Esophagus mucosa (tissue), 1 donor: Measurements from ENCODE around the gene TBX10. TPM values are rescaled to one million over a fixed set of nuclear protein-coding genes. Genes with fewer than 3 reads are reported as not detected.
"Not testable (repeated sequence)": the region's sequence is repeated elsewhere in the genome, so short reads cannot be mapped to it uniquely, and the experiment has no call there.

ENCODE experiments used
- ATAC-seq: fragments of 200-7000 bp; cut with Tn5 transposase; one replicate; pipeline ENCODE4 v1.9.1; 2020
- total RNA-seq: library from RNA; stranded (reverse); gene quantifications from one replicate; pipeline ENCODE4 v1.2.4, GENCODE V29; 2023
- donor health status: DM: yes; HTN: yes; CAD: no.

Gene TBX10
- total RNA-seq, 1 donor from 2014 or later: not detected

DNA sequence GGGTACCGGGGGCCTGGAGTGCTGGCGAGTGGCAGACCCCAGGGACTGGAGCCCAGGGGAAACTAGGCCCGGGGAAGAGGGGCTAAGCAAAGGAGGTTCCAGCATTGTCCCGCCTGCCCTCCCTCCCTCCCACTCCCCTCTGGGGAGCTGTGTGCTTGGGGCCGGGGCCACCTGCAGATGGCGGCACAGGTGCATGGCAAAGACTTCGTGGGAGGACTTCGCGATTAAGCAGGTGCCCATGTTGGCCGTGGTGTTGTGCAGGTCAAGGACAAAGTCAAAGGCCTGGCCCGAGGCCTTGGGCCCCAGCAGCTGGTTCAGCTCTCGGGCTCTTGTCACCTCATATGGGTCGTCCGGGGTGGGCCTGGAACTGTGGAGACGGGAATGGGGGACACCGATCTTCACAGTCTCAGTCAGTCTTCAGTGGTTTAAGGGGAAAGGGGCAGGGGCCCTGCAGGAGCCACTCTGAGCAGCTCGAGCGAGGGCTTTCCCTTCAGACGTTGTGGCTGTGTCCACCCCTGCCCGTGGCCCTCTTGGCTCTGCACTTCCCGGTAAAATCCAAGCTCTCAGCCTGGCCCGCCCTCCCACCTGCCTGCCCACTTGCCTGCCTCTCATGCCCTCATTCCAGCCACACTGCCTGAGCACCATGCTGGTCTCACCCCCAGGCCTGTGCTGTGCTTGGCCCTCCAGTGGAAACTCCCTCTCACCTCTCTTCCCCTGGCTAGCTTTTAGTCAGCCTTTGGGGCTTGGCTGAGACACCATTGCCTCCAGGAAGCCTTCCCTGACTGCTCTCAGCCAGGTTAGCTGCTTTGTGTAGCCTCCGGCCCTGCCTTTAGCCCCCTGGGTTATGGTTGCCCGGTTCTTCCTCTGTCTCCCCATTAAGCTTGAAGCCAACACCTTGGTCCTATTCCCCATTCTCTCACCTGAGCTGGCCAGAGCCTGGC, 6.2 kb upstream of the TBX10 start:
- ATAC-seq: no peak

DNA sequence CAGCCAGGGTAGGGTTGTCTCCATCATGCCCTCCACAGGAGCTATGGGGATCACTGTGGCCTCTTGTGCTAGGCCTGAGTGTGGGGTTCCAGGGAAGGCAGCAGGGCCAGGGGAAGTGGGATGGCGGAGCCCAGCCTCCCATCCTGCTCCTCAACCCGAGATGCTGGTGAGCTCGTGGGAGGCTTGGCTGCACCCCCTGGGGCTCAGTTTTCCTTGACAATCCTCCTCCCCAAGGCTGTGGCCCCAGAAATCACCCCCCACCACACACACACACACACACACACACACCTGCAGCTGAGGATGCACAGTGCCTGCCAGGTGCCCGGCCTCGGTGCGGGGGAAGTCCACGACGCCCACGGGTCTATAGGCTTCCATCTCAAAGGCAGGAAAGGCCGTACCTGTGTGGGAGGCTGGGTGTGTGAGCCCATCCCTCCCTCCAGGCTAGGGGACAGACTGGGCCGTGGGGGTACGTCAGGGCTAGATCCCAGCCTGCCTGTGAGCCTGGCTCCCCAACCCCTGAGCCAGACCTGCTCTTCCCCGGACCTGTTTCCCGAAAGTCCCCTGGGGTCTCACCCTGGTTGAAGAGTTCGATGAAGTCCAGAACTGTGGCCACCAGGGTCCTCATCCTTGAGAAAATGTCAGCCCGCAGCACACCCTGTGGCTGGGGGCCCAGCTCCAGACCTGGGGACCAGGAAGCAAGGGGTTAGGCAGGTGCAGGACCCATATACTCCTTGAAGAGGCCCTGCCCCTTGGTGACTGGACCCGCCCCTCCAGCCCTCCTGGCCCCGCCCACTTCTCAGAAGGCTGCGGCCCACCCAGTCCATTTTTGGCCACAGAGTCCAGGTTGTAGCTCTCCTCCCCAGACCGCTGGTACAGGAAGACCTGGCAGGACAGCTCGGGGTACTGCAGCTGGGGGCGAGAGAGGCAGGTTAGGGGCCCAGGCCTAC, 5.2 kb upstream of the TBX10 start:
- ATAC-seq: no peak

DNA sequence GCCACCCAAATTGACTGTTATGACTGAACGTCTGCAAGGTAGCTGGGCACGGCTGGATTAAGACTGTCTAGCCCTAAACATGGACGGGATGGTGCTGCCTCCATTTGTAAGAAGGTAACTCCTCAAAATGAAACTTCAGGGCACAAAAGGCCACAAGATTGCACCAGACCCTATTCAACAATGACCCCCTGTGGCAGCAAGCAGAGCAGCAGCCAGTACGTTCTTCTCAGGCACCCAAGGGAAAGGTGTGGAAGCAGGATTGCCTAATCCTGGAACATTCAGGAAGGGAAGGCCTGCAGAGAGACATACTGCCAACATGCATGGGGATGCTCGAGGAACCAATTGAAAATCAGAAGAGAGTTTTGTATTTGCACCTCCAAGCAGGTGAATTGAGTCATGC, 4.5 kb upstream of the TBX10 start:
- no peak for ATAC-seq

DNA sequence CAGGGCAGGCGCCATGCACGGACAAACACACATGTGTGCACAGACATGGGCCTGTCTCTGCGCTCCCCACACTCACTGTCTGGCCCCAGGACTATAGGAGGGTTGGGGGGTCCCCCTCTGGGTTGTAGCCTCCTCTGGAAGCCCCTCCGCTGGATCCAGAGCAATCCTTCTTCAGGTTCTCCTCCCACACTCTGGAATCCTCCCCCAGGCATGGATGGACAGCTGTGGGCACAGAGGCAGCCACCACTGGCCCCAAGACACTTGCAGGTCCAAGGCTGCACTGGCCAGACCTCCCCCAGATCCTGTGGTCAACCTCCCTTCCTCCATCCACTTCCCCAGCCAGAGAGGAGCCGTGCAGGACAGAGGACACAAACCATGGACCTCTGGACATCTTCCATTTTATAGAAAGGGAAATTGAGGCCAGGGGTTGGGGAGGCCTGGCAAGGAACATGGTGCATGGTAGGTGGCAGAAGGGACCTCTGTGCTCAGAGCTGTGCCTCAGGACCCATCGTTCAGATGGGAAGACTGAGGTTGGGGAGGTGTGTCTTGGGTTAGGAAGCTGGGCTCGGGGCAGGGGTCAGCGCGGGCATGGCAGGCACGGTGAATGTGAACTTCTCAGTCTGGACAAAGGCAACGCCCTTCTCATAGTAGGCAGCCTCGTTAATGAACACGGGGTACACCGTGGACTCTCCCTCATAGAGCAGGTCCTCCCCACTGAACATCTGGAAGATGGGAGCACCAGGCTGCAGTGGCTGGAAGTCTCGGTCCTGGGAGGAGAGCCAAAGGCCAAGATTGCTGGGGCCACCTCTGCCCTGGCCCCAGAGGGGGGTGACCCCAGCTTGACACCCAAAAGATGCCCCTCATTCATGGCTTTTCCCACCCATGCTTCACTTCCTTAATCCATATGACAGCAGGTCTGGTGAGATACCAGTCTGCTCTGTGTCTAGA, 2.9 kb upstream of the TBX10 start:
- no peak for ATAC-seq

DNA sequence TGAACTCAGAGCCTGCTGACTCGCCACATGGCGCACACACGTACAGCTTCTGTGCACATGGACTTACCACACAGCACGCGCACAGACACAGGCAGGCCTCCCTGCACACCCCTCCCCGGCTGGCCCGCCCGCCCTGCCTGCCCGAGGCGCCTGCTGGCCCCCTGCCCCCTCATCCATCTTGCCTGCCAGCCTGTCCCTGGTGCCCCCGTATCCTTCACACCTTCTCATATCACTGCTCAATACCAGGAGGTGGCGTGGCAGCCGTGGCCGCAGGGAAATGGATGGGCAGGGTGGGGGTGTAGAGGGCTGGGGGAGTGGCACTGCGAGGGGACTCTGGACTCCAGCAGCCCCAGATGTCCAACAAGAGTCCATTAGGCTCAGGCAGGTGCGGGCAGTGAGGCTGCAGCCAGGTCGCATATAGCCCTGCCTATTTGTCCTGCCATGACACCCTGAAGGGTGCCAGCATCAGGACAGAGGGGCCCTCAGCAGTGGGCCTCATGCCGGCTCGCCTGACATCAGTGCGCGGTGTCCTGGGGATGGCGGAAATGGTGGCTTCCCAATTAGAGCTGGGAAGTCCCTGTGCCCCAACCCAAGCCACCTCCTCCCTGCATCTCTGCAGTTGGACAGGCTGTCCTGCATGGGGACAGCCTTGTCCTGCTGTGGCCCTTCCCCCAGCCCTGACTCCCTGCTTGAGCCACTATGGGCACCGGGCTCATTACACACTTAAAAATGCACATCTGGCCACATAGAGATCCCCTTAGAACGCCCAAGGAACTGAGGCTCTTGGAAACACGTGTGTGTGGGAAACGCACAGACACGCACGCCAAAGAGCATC, 2.0 kb upstream of the TBX10 start:
- no peak for ATAC-seq

DNA sequence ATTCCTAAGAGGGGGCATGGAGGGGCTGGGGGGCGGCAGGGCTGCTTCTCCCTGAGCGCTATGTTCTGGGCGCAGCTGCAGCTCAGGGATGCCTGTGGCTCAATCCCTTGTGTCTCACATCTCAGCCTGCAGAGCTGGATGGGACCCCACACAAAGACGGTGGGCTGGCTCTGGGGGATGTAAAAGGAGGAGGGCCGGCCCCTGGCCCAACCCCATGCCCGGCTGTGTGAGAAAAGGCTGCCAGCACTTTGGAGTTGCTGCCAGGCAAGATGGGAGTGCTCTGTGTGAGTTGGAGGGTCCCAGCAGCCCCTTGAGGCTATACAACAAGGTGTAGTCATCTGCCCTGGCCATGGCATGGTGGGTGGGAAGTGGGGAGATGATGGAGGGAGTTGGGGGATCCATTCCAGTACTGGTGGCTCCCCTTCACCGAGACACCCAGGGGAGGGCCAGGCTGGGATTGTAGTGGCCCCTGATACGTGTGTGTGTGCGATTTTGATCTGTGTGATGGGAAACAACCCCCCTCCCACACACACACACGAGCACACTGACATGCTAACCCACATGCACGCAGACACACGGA, 1.3 kb upstream of the TBX10 start:
- no peak for ATAC-seq

DNA sequence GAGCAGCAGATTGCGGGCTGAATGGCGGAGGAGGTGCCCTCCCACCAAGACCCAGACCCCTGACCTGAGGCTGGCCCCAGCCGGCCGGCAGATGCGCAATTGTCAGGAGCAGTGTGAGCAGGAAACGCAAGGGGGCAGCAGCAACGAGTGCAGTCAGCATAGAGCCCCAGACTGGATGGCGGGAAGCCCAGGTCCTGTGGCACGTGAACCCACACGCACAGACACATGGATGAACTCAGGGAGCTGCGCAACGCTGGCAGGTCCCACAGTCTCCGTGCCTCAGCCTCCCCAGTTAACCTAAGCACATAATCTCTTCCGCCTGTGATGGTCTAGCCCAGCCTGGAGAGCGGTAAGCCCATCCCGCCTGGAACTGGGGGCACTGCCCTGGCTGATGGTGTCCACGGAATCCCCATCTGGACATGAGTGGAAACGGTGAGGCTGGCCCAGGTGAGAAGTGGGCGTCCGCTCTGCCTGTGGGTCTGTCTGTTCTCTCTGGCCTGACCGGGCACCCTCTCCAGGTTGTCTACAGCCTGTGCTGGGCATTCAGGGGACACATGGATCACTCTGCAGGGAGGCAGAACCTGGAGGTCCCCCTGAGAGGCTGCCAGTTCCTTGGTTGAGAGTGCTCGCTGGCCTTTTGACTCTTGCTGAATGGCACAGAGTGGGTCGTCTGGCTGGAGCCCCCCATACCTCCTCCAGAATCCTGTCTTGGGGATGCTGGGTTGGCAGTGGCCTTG, 626 bp upstream of the TBX10 start:
- ATAC-seq: peak; percentile 72

DNA sequence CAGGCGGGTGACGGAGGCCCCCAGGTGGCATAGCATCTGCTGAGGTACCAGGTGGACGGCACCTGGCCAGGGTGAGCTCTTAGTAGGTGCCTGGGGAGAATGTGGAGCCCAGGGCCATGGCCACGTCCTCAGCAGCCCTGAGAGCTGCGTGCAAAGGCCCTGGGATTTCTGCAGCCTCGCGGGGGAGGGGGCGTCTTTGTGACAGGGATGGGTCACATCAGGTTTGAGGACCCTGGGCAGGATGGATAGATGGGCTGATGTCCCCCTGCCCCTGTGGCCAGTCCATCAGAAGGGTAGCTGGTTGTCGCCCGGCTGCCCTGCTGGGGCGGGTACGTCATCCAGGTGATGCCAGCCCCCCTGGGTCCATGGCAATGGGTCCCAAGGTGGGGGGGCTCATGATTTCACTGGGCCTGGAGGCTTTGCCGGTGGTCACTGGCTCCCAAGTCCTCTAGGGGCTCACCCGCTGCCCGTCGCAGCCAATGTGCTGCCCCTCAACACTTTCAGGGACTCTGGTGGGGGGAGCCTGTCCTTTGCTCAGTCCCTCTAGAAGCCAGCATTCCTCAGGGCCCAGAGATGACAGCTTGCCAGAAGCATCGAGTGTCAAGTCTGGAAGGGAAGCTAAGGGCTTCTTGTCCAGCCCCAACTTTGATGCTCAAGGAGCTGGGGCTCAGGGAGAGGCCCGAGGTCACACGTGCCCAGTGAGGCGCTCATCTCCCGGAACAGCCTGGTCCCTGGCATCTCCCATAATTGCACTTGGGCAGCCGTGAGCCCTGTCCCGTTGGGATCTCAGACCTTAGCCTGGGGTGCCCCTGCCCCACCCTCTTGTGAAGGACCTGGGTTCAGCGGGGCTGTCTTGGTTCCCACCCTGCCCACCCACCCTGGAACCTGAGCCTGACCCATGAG, 777 bp downstream of the TBX10 start:
- no peak for ATAC-seq

DNA sequence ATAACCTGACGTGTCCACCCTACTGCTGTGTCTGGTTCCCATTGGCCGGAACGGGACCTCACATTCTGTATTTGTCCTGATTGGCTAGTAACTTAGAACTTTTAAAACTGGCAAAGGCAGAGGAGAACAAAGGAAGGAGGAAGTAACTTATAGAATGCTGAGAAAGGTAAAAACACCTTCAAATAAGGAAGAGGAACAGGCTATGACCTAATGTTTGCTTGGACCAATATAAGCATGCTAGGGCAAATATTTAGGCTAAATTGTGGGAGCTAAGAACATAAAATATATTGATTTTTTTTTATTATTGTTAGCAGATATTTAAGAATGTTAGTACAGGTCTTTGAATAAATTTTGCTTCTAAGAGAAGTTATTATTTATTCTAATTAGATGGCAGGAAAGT, 2.1 kb downstream of the TBX10 start:
- ATAC-seq: not testable (repeated sequence)

DNA sequence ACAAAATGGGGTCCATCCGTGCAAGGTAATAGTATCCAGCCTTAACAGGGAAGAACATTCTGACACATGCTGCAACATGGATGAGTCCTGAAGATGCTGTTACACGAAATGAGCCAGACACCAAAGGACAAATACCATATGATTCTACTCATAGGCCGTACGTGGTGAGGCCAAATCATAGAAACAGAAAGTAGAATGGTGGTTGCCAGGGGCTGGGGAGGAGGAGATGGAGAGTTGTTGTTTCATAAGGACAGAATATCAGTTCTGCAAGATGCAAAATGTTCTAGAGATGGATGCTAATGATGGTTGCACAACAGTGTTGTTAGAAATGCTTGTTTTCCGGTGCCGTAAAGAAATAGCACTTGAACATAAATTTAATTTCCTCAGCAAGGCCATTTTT, 2.6 kb downstream of the TBX10 start:
- ATAC-seq: no peak

DNA sequence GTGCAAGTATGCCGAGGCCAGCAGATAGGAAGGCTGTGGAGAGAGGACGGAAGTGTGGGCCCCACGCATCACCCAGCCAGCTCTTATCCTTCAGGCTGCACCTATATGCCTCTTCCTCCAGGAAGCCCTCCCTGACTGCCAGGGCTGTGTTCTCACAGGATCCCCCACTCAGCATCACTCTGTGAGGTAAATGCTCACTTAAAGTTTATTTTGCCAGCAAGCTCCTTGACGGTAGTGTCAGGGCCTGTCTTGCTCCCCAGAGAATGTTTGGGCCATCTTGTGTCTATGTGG, 4.4 kb downstream of the TBX10 start:
- ATAC-seq: no peak

DNA sequence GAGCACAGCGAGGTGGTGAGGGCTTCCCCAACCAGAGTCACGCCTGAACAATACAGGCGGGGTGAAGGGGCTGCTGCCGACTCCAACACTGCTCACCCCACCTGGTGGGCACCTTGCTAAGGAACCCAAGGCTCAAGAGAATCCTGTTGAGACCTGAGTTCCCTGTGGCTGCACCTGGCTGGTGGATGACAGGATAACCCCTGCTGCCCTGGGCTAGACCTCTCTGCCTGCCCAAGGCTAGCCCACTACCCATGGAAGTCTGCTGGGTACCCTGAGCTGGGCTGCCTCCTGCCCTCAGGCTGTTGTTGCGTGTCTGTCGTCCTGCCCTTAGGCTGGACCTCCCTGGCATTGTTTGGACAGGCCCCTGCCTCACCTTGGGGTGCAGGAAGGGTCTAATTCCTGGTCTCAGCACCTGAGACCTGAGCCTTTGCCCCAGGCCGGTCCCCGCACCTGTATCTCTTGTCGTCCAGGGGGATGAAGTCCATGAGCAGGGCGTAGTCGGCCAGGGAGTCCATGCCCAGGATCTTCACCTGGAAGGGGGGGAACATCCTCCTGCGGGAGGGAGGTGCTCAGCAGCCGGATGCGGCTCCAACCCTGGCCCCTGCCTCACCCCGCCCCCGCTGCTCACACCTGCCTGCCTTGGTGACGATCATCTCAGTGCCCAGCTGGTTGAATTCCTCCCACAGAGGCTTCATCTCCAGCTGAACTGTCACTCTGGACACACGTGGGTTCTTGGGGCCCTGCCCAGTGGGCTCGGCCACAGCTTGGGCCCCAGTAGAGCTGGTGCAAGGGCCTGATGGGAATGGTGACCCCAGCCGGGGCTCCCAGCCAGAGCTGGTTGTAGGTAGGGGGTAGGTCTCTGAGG, 5.0 kb downstream of the TBX10 start:
- no peak for ATAC-seq

DNA sequence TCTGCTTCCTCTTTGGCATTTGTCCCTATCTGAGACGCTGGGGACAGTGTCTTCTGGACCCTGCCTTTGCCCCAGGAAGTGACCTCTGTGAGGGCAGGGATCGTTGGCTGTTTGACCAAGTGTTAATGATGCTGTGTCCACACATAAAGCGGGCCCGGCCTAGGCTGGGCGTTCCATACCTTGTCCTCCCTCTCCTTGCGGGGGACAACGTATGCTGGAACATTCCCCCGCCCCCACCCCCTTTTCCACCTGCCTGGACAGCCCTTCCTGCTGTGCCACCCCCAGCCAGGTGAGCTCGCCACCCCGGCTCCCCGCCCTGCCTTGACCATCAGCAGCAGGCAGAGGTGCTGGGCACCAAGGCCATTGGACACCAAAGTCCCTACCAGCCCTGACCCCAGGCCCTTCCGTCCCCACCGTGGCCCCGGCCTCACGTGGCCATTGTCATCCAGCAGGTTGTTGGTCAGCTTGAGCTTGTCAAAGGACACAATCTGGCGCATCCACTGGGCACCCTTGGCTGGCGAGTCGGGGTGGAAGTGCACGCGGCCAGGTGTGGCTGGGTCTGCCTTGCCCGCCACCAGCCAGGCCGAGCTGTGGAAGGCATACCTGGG, 5.7 kb downstream of the TBX10 start:
- no peak for ATAC-seq

DNA sequence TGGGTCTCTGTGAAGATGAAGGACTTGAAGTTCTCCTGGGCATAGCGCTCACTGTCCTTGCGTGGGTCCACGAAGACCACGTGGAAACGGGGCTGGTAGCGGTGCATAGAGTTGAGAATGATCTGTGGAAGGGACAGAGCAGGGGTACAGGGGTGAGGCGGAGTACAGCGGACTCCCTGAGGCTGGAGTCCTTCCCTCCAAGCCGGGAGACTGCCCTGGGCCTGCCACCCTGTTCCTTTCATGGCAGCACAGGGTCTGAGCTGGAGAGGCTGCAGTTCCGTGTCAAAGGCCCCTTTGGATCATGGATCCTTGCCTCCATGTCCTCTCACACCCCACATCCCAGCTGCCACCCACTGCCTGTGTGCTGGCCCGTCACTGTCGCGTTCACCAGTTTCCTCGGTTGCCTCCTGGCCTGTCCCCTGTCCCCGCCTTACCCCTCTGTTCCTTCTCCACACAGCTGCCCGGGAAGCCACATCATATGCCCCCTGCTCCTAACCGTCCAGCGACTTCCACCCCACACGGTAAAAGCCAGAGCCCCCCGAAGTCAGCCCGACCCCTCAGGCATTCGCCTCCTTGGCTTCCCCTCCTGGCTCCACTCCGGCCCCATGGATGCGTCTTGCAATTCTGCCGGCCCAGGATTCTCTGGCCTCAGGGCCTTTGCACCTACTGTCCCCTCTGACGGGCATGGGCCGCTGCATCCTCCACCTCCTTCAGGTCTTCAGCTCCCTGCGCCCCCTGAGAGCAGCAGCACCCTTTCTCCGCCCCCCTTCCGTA, 6.4 kb downstream of the TBX10 start:
- no peak for ATAC-seq

DNA sequence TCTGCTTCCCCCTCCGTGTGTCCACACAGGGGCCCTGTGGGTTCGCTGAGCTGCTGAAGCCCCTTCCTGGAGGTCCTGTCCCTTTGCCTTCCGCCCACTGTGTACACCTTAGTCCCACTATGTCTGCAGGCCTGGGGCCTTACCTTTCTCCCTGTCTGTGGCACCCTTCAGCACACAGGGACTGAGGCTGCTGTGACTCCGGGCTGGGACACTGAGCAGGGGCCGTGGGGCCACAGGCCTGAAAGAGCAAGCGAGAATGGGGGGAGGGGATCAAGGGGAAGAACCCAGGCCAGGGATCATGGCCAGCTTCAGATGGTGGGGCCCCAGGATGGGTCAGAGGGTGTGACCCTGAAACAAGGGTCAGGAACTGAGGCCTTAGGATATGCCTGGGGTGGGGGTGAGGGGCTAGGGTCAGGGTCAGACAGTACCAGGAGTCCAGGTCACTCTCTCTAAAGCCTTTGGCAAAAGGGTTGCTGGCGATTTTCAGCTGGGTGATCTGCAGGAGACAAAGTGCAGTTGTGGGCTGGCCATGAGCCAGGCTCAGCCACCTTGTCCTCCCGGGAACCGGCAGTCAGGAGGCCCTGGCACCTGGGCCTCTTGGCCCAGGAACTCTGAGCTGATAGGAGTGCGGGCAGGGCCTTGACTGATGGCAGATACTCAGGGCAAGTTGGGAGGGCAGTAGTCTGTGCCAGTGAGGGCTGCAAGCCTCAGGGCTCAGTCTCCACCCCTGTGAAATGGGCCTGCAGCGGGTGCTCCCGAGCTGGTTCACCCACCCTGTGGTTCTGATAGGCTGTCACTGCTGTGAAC, 7.2 kb downstream of the TBX10 start:
- ATAC-seq: no peak

DNA sequence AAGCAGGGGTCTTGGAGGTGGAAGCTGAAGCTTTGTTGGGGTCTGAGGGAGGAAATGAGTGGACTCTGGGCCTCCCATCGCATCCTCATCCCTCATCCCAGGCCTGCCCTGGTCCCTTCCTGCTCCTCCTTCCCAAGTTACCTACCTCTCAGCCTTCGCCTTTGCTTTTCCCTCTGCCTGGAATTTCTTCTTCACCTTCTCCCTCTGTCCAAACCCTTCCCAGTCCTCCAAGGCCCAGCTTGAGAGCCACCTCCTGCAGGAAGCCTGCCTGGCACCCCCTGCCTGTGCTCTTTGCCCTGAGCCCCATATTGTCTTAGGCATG, 7.7 kb downstream of the TBX10 start:
- ATAC-seq: no peak
